Measurements from ENCODE around the gene HENMT1.

The HENMT1 gene

GRCh38 chr1:108611984-108612383 is 48.9 kb downstream of the HENMT1 start:
- no peak overlapping the region for H3K4me3 ChIP-seq (ENCODE audit: low read depth, low read length)
- no peak for DNase-seq (ENCODE audit: low read depth)
- no peak for TF ChIP-seq CTCF (IDR thresholded peaks at IDR 0.05; ENCODE audit: control insufficient read depth, extremely low read depth, insufficient read depth)

GRCh38 chr1:108610073-108610472 is 50.8 kb downstream of the HENMT1 start:
- TF ChIP-seq CTCF (IDR thresholded peaks at IDR 0.05; ENCODE audit: control insufficient read depth, extremely low read depth, insufficient read depth): no peak
- no peak overlapping the region for H3K4me3 ChIP-seq (ENCODE audit: low read depth, low read length)
- DNase-seq (ENCODE audit: low read depth): no peak

- TF ChIP-seq CTCF (IDR thresholded peaks at IDR 0.05; ENCODE audit: control insufficient read depth, extremely low read depth, insufficient read depth): no peak
- DNase-seq (ENCODE audit: low read depth): no peak
- H3K4me3 ChIP-seq (ENCODE audit: low read depth, low read length): no peak overlapping the region
These were observed 51.3 kb downstream of the HENMT1 start for GRCh38 chr1:108609483-108610049.

DNA sequence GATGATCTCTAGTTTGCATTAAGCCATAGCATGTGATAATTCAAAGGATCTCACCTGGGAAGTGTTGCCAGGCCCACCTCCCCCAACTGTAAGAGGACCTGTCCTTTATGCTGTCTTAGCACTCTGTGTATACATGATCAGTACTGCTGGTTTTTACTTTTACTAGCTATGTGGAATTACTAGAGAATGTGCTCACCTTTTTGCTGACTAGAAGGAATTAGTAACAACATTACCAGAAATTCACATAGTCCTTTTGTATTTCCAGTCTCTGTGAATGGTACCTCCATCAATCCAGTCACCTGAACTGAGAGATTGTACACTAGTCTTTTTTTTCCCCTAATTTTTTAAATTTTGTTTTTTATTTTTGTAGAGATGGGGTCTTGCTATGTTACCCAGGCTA is 54.4 kb downstream of the HENMT1 start:
- TF ChIP-seq CTCF (IDR thresholded peaks at IDR 0.05; ENCODE audit: control insufficient read depth, extremely low read depth, insufficient read depth): no peak
- H3K4me3 ChIP-seq (ENCODE audit: low read depth, low read length): no peak overlapping the region

DNA sequence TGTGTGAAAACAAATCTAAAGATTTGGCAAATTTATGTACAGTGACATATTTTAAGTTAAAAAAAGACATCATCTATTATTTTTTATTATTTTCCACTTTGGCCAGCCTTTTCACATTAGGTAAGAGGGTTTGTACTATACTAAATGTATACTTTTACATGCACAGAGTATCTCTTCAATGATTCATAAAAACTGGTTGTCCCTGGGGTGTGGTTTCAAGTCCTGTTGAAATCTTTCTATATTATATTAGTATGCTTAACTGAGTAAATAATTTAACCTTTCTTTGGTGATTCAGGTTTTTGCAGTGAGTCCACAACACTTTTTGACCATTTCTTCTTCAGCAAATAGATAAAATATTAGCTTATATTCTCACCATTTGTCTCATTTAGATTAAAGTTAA is 55.3 kb downstream of the HENMT1 start:
- H3K4me3 ChIP-seq (ENCODE audit: low read depth, low read length): no peak overlapping the region
- DNase-seq (ENCODE audit: low read depth): no peak
- TF ChIP-seq CTCF (IDR thresholded peaks at IDR 0.05; ENCODE audit: control insufficient read depth, extremely low read depth, insufficient read depth): no peak

More for the DNA sequence above, 54.4 kb downstream of the HENMT1 start:
- DNase-seq (ENCODE audit: low read depth): no peak

DNA sequence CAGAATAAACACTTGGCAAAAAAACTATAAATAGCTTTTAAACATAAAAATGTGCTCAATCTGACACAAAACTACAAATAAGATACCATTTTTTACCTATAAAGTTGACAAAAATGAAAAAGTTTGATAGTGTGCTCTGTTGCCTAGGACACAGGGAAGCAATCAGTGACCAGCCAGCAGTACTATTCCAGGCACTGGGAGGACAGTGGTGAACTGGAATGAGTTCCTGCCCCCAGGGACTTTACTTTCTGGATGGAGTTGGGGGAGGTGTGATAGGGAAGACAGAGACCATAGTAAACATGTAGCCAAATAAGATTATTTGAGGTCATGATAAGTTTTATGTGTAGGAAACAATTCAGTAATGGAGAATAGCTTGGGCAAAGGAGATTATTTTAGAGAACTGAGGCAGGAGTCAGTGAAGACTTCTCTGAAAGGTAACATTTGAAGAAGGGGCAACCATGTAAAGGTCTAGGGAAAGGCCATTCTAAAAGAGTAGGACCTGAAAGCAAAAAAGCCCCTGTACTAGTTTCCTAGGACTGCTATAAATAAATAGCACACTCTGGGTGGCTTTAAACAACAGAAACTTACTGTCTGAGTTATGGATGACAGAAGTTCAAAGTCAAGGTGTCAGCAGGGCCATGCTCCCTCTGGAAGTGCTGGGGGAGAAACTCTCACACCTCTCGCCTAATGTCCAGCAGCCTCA is 59.0 kb downstream of the HENMT1 start:
- no peak overlapping the region for H3K4me3 ChIP-seq (ENCODE audit: low read depth, low read length)
- DNase-seq (ENCODE audit: low read depth): no peak
- no peak for TF ChIP-seq CTCF (IDR thresholded peaks at IDR 0.05; ENCODE audit: control insufficient read depth, extremely low read depth, insufficient read depth)

GRCh38 chr1:108600504-108600903 is 60.4 kb downstream of the HENMT1 start:
- TF ChIP-seq CTCF (IDR thresholded peaks at IDR 0.05; ENCODE audit: control insufficient read depth, extremely low read depth, insufficient read depth): no peak
- H3K4me3 ChIP-seq (ENCODE audit: low read depth, low read length): no peak overlapping the region
- no peak for DNase-seq (ENCODE audit: low read depth)

Measured in LNCaP clone FGC (cell line).